Endothelial cell of umbilical vein (primary cell): Measurements from ENCODE around the gene USE1. TPM values are rescaled to one million over a fixed set of nuclear protein-coding genes. Genes with fewer than 3 reads are reported as not detected.

Source experiments
- BruUV-seq: library from RNA; stranded (reverse); fragments of 400-500 nt; replicated peaks from 2 replicates; lab custom pipeline; 2021; lab: Mats Ljungman, UMichigan
- CTCF ChIA-PET: fragments of 300-600, 350-600 bp; sonication (Branson Sonifier 250); formaldehyde crosslinking; loops from one replicate; lab custom pipeline; 2021; ENCODE audit warnings: antibody characterized with exemption, inconsistent platforms; lab: Charles Lee
- POLR2A ChIA-PET: fragments of 300-600, 350-600 bp; sonication (Branson Sonifier 250); formaldehyde crosslinking; loops from one replicate; lab custom pipeline; 2021; ENCODE audit warnings: antibody characterized with exemption, inconsistent platforms; lab: Charles Lee
- DNase-seq: peaks from one replicate; pipeline ENCODE4 v3.0.0-alpha.2; 2011; ENCODE audit warnings: low read depth, low spot score
- FAIRE-seq: peaks from 2 replicates; lab custom pipeline; 2011; peaks lifted over from hg19 to GRCh38; lab: Jason Lieb, UNC
- H2AFZ ChIP-seq: 2 replicates; pipeline ENCODE4 v1.6.0; 2012; ENCODE audit warnings: low read depth, low read length, control low read depth, inconsistent platforms
- H3K27ac ChIP-seq: 2 replicates; pipeline ENCODE4 v1.5.1; 2011; ENCODE audit warnings: low read depth, mild to moderate bottlenecking, control low read depth, low read length, moderate library complexity; ENCODE audit not compliant: insufficient read depth
- H3K27me3 ChIP-seq, 2 experiments: 2 replicates each; pipeline versions ENCODE4 v1.6.0 to v1.6.1; 2011; ENCODE audit warnings: low read length in 2 of 2, mixed read lengths in 1 of 2; ENCODE audit not compliant: control insufficient read depth in 2 of 2, insufficient read depth in 2 of 2
- H3K36me3 ChIP-seq, 2 experiments: 2 replicates in 1 of 2; 3 replicates in 1 of 2; pipeline ENCODE4 v1.5.1; 2011; ENCODE audit warnings: low read length in 2 of 2, mild to moderate bottlenecking in 1 of 2, moderate library complexity in 1 of 2; ENCODE audit not compliant: control insufficient read depth in 2 of 2, insufficient read depth in 2 of 2; ENCODE audit errors: extremely low read depth in 1 of 2
- H3K4me1 ChIP-seq: 3 replicates; pipeline ENCODE4 v1.5.1; 2011; ENCODE audit warnings: mild to moderate bottlenecking, low read length; ENCODE audit not compliant: control insufficient read depth, insufficient read depth; ENCODE audit errors: extremely low read depth
- H3K4me2 ChIP-seq: 2 replicates; pipeline ENCODE4 v1.6.1; 2011; ENCODE audit warnings: low read length, control low read depth, mixed read lengths; ENCODE audit not compliant: insufficient read depth
- H3K4me3 ChIP-seq, 3 experiments: fragments of 200-600 bp in 1 of 3; sonication (generic), shearing (Covaris generic) in 1 of 3; replicated peaks in 1 of 3; 2 replicates each; pipeline ENCODE4 v1.5.1; 2011 to 2016; ENCODE audit warnings: control low read depth in 3 of 3, low read length in 3 of 3, mild to moderate bottlenecking in 2 of 3, inconsistent platforms in 1 of 3, low read depth in 1 of 3, moderate library complexity in 1 of 3; ENCODE audit not compliant: insufficient read depth in 1 of 3
- H3K79me2 ChIP-seq: 2 replicates; pipeline ENCODE4 v1.6.0; 2012; ENCODE audit warnings: low read length, inconsistent platforms; ENCODE audit not compliant: control insufficient read depth, insufficient read depth
- H3K9ac ChIP-seq: replicated peaks from 2 replicates; pipeline ENCODE3; 2011; ENCODE audit warnings: low read length, control low read depth; ENCODE audit not compliant: insufficient read depth; ENCODE audit errors: extremely low read depth
- H3K9me1 ChIP-seq: replicated peaks from 3 replicates; pipeline ENCODE4 v1.6.0; 2011; ENCODE audit warnings: mild to moderate bottlenecking, low read length; ENCODE audit not compliant: control insufficient read depth, insufficient read depth; ENCODE audit errors: extremely low read depth
- H3K9me3 ChIP-seq: replicated peaks from 2 replicates; pipeline ENCODE4 v1.5.1; 2012; ENCODE audit warnings: low read length, inconsistent platforms; ENCODE audit not compliant: control insufficient read depth, insufficient read depth
- H4K20me1 ChIP-seq: replicated peaks from 2 replicates; pipeline ENCODE3; 2011; ENCODE audit warnings: mild to moderate bottlenecking, low read length; ENCODE audit not compliant: control insufficient read depth, insufficient read depth; ENCODE audit errors: extremely low read depth
- EZH2 ChIP-seq: IDR thresholded peaks from 2 replicates; pipeline ENCODE4 v1.6.1; 2012; ENCODE audit warnings: borderline replicate concordance, low read depth, mild to moderate bottlenecking, moderate library complexity, low read length, inconsistent platforms; ENCODE audit not compliant: severe bottlenecking
- FOS ChIP-seq: IDR thresholded peaks from 2 replicates; pipeline ENCODE4 v1.6.1; 2011; ENCODE audit warnings: mild to moderate bottlenecking, low read length, moderate library complexity, borderline replicate concordance; ENCODE audit not compliant: insufficient read depth
- GATA2 ChIP-seq: IDR thresholded peaks from 2 replicates; pipeline ENCODE4 v1.7.0; 2011; ENCODE audit warnings: low read depth, mild to moderate bottlenecking, moderate library complexity, mixed read lengths, low read length; ENCODE audit not compliant: insufficient read length, insufficient read depth
- JUN ChIP-seq: IDR thresholded peaks from 2 replicates; pipeline ENCODE4 v1.6.1; 2011; ENCODE audit warnings: borderline replicate concordance, low read depth; ENCODE audit not compliant: insufficient read length, insufficient read depth
- MYC ChIP-seq: IDR thresholded peaks from one replicate; pipeline ENCODE4 v1.6.1; 2011; ENCODE audit warnings: mild to moderate bottlenecking, low read depth, low read length
- POLR2A ChIP-seq: IDR thresholded peaks from 2 replicates; pipeline ENCODE4 v1.6.1; 2012; ENCODE audit warnings: low read depth, mild to moderate bottlenecking, control low read depth, low read length
- POLR2AphosphoS5 ChIP-seq: IDR thresholded peaks from 2 replicates; pipeline ENCODE4 v1.6.1; 2012; ENCODE audit warnings: low read depth, mild to moderate bottlenecking, control low read depth, low read length, moderate library complexity; ENCODE audit not compliant: insufficient read depth
- dilution Hi-C: fragments of 300-500 bp; cut with MboI; formaldehyde crosslinking; loops from one replicate; pipeline ENCODE4 v1.15.0; 2019; ENCODE audit warnings: low sequenced_read_pairs; ENCODE audit not compliant: extremely low pct_ligation_motif_present
- intact Hi-C: fragments of 100-400 bp; cut with micrococcal nuclease; formaldehyde crosslinking; loops from one replicate; pipeline ENCODE4 v1.10.0; 2022
- polyA plus RNA-seq, 4 experiments: library from polyadenylated mRNA; depleted of rRNA in 3 of 4; stranded (reverse) in 3 of 4; unstranded in 1 of 4; fragments of >200 nt; gene quantifications; 2 replicates each; pipeline versions ENCODE4 v1.2.1 to v1.2.3, GENCODE V29; 2011 to 2012; ENCODE audit warnings: missing spikeins in 1 of 4
- total RNA-seq: library from RNA; stranded (reverse); gene quantifications from 2 replicates; pipeline ENCODE4 v1.2.3, GENCODE V29; 2021
- TF ChIP-seq, protein P1 (sequence below), 2 donors: IDR thresholded peaks; 1 replicate in 1 of 2; 2 replicates in 1 of 2; pipeline ENCODE4 v1.5.1; 2011; ENCODE audit warnings: low read length in 2 of 2, mild to moderate bottlenecking in 2 of 2, moderate library complexity in 2 of 2, control low read depth in 1 of 2, inconsistent platforms in 1 of 2, low read depth in 1 of 2; ENCODE audit not compliant: insufficient read depth in 1 of 2; ENCODE audit errors: extremely low read depth in 1 of 2
- TF ChIP-seq, protein P2 (sequence below): IDR thresholded peaks from 2 replicates; pipeline ENCODE4 v1.6.1; 2011; ENCODE audit not compliant: insufficient read depth, insufficient read length

Gene USE1
- total and polyA plus RNA-seq, 2 donors (not counting 3 experiments of a cell fraction or from before 2014, with no cell fraction given), result 21.3 to 27.6 TPM

DNA sequence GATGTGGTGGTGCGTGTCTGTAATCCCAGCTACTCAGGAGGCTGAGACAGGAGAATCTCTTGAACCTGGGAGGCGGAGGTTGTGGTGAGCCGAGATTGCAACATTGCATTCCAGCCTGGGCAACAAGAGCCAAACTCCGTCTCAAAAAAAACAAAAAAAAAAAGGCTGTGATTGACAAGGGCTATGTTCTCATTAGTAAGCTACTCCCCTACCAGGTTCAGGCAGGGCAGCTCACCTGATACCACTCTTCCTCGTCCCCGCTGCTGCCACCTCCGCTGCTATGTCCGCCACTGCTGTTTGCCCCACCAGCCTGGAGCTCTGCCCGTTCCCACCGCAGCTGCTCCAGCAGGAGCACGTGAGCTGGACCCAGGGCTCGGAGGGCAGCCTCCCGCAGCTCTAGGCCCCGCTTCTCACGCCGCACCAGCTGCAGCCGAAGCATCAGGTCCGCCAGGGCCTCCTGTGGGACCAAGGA lies 40.0 kb downstream of the USE1 start:
- TF ChIP-seq, protein P1, sequence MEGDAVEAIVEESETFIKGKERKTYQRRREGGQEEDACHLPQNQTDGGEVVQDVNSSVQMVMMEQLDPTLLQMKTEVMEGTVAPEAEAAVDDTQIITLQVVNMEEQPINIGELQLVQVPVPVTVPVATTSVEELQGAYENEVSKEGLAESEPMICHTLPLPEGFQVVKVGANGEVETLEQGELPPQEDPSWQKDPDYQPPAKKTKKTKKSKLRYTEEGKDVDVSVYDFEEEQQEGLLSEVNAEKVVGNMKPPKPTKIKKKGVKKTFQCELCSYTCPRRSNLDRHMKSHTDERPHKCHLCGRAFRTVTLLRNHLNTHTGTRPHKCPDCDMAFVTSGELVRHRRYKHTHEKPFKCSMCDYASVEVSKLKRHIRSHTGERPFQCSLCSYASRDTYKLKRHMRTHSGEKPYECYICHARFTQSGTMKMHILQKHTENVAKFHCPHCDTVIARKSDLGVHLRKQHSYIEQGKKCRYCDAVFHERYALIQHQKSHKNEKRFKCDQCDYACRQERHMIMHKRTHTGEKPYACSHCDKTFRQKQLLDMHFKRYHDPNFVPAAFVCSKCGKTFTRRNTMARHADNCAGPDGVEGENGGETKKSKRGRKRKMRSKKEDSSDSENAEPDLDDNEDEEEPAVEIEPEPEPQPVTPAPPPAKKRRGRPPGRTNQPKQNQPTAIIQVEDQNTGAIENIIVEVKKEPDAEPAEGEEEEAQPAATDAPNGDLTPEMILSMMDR (IDR thresholded peaks at IDR 0.05; ENCODE audit: extremely low read depth in 1 of 2, insufficient read depth in 1 of 2, low read depth in 1 of 2, low read length in 2 of 2), result no peak
- TF ChIP-seq MYC, result no peak
- no peak for TF ChIP-seq FOS
- no peak for TF ChIP-seq EZH2
- no peak for TF ChIP-seq POLR2AphosphoS5
- TF ChIP-seq, protein P2, sequence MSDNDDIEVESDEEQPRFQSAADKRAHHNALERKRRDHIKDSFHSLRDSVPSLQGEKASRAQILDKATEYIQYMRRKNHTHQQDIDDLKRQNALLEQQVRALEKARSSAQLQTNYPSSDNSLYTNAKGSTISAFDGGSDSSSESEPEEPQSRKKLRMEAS, result no peak
- TF ChIP-seq JUN, result no peak
- TF ChIP-seq POLR2A, result no peak
- TF ChIP-seq GATA2, result no peak
- dilution Hi-C loops (no loop called here), intact Hi-C loops (no loop called here)
- FAIRE-seq (no peak), DNase-seq (no peak)
- CTCF ChIA-PET, result interaction anchor here (0.8 to 1.5 kb wide), 2 partner anchors 27 to 40 kb away, joined by 4 to 5 read pairs; partner anchors contain the start of gene USE1
- H3K4me1 ChIP-seq, result no peaks in the 10 kb centered on the region
- H3K9me1 ChIP-seq, result no peaks in the 10 kb centered on the region
- H3K4me3 ChIP-seq, result no peak overlapping the region
- H3K36me3 ChIP-seq, result peaks cover 0 to 36% of the 10 kb centered on the region in 2 experiments
- BruUV-seq, result no TSS peak
- no peaks in the 10 kb centered on the region for H3K79me2 ChIP-seq
- no peak overlapping the region for H2AFZ ChIP-seq
- no peak overlapping the region for H3K27ac ChIP-seq
- no peaks in the 10 kb centered on the region for H4K20me1 ChIP-seq
- POLR2A ChIA-PET, result no interaction called here
- H3K27me3 ChIP-seq, result no peaks in the 10 kb centered on the region
- H3K9ac ChIP-seq, result no peak overlapping the region
- H3K4me2 ChIP-seq, result no peak overlapping the region
- no peaks in the 10 kb centered on the region for H3K9me3 ChIP-seq
